ENCODE data around the gene CTTNBP2.

DNA sequence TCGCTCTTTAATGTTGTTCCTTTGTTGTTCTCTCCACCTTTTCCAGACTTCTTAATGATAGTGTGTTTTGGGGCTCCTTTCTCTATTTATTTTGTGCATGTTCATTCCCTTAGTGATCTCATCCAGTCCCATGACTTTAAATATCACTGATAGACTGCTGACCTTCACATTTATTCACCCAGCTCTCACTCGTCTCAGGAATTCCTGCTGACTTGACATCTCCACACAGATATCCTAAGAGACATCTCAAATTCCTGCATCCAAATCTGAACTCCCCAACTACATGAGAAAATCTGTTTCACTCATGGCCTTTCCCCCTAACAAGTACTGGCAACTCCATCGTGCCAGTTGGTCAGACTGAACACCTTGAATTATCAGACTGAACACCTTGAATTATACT, 111.2 kb downstream of the CTTNBP2 start:
- TF ChIP-seq SPI1 (IDR thresholded peaks at IDR 0.05; ENCODE audit: low read depth, low read length) = no peak
- TF ChIP-seq TAF1 (IDR thresholded peaks at IDR 0.05; ENCODE audit: low read depth, low read length) = no peak
- TF ChIP-seq POLR2A (IDR thresholded peaks at IDR 0.05; ENCODE audit: low read depth, low read length) = no peak
- no peak for TF ChIP-seq POLR2AphosphoS5 (IDR thresholded peaks at IDR 0.05; ENCODE audit: low read depth, low read length)
- no peak for TF ChIP-seq POU2F2 (IDR thresholded peaks at IDR 0.05; ENCODE audit: low read depth, low read length)
- no peak for TF ChIP-seq PAX5 (IDR thresholded peaks at IDR 0.05; ENCODE audit: insufficient read depth, low read length, severe bottlenecking)

All from GM12891 (cell line).